GM18526 (cell line): ENCODE measurements around the gene PACSIN2.
A peak's percentile ranks its signal among the peaks of the same experiment; 100 is the strongest.

ENCODE experiments used
- POLR2A ChIP-seq: IDR thresholded peaks from 3 replicates; pipeline ENCODE4 v1.6.1; 2011; ENCODE audit not compliant: insufficient read length; ENCODE audit errors: extremely low read depth

PACSIN2 gene

DNA sequence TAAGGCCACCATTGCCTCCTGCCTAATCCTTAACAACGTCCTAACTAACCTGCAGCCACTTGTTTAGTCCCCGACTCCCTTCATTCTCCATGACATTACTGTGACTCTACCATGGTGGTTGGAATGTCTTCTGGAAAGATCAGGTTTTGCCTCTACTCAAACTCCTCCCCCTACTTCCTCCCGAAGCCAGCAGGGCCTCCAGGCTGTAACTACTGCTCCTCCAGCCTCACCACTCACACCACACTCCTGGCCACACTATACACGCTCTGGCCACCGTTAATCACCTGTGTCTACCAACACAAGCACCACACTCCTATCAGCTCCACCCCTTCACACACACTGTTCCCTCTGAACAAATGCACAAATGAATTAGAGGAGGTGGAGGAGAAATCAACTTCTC lies 69.2 kb downstream of the PACSIN2 start:
- TF ChIP-seq POLR2A: no peak

DNA sequence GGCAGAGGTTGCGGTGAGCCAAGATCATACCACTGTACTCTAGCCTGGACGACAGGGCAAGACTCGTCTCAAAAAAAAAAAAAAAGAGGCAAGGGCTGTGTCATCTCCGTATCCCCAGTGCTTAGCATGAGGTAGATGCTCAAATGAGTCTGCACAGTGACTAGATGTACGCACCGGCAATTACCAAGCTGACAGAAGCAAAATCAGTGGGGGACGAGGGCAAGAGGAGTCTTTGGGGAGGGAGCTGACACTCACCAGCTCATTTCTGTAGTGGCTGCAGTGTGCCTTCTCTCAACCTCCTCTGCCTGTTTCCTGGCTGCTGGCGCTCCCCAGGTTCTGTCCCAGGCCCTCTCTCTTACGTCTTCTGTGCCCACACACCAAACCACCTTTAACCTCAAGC lies 69.9 kb downstream of the PACSIN2 start:
- no peak for TF ChIP-seq POLR2A

DNA sequence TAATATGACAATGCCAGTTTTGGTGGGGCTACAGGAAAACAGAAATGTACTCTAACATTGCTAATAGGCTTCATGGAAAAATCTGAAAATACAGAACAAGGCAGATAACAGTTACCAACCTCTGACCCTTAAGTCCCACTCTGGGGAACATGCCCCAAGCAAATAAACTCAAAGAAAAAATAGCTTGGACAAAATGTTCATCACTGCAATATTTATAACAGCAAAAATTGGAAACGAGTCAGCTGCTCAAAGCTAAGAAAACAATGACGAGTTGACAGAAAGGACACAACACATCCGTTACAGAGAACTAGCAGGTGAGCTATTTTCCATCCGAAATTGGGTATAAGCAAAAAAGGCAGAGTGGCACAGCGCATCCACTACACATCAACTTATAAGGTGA lies 70.5 kb downstream of the PACSIN2 start:
- no peak for TF ChIP-seq POLR2A

DNA sequence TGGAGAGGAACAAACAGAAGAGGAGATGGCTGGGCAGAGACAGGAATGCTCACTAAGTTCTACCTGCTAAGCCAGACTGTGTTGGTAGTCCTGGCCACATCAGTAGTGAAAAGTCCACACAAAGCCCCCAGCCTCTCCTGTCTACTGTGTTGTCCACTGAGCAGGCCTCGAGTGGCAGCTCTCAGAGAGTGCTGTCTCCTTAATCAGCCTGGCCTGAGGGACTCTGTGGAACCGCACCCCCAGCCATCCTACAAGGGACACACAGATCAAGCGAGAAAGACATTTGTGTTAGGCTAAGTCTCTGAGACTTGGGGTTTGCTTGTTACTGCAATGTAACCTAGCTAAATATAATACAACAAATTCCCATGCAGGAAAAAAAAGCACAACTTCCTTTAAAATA lies 71.0 kb downstream of the PACSIN2 start:
- TF ChIP-seq POLR2A: no peak

DNA sequence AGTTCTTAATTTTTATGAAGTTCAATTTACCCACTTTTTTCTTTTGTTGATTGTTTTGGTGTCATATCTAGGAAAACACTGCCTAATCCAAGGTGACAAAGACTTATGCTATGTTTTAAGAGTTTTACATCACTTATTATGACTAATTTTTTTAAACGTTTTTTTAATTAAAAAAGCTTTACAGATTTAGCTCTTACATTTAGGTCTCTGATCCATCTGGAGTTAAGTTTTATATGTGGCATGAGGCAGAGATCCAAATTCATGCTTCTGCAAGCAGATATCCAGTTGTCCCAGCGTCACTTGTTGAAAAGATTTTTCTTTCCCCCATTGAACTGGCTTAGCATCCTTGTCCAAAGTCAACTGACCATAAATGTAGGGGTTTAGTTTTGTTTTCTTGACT lies 72.6 kb downstream of the PACSIN2 start:
- TF ChIP-seq POLR2A: no peak

DNA sequence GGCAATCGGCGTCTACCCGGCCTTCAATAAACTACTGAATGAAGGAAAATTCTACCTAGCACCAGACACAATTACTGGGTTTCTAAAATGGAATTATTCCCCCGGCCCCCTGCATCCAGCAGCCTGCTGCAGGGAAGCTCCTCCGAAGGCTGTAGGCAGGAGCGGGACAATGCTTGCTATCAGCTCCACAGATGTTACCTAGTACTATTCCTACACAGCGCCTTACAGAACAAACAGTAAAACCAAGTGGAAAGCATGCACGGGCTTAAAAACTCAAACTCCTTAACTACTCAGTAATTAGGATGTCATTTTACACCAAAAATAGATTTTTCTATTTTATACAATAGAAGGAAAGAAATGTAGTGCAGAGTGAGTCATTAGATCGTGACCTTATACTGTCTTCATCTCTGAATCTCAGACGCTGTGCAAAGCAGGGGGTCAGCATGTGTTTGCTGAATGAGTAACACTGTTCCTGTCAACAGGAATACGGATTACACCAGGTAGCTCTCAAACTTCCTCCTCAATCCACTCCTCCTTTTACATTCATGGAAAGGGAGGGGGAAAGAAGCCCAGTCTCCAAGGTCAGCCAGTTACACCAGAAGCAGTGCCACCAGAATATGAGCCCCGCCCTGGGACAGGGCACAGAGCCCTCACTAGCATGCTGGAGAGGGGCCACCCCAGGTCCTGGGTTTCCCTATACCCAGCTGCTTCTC lies 74.9 kb downstream of the PACSIN2 start:
- no peak for TF ChIP-seq POLR2A

DNA sequence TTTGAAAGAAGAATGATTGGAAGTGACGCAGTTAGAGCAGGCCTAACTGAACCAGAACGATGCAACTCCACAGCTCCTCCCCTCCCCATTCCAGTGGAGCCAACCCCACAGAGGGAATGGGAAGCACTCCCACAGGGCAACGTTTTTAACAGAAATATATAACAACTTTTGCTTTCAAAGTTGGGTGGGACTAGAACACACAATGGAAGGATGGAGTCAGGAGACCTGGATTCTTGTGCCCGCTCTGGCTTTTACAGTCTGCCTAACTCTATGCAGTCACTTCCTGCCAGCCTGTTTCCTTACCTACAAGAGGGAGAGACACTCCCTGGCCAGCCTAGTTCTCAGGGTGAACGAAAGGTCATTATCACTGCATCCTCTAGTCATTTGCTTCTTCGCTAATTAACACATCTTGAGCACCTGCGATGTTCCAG lies 75.5 kb downstream of the PACSIN2 start:
- no peak for TF ChIP-seq POLR2A

DNA sequence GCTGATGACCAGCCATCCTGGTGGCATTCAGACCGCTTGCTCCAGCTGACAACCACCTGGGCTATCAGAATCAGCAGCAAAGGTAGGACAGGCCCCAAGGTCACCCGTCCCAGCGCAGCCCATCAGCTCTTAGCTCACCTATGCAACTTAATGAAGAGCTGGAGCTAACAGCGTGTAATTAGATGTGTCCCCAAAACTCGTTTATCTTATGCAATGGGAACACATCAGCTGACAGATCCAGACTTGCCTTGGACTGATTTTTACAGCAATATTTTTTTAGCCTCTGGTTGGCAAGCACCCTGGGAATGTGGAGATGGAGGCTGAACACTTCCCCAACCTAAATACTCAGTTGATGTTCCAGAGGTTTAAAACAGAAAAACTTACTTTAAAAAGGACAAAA lies 76.0 kb downstream of the PACSIN2 start:
- no peak for TF ChIP-seq POLR2A

DNA sequence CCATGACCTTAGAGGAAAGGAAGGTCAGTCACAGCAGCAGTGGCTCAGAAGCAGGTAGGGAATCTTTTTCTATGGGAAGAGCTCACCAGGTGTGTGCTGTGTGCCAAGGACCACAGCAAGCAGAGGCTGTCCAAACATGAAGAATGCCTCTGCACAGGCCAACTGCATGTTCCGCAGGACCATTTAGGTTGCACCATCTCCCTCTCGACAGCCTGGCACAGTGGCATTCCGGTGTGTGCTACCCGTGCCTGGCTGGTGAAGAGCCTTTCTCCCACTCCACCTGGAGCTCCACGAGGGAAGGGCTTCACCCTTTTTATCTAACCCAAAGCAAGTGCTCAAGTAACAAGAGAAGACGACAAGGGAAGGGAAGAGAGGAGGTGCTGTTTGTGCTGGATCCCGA lies 76.5 kb downstream of the PACSIN2 start:
- TF ChIP-seq POLR2A: no peak

DNA sequence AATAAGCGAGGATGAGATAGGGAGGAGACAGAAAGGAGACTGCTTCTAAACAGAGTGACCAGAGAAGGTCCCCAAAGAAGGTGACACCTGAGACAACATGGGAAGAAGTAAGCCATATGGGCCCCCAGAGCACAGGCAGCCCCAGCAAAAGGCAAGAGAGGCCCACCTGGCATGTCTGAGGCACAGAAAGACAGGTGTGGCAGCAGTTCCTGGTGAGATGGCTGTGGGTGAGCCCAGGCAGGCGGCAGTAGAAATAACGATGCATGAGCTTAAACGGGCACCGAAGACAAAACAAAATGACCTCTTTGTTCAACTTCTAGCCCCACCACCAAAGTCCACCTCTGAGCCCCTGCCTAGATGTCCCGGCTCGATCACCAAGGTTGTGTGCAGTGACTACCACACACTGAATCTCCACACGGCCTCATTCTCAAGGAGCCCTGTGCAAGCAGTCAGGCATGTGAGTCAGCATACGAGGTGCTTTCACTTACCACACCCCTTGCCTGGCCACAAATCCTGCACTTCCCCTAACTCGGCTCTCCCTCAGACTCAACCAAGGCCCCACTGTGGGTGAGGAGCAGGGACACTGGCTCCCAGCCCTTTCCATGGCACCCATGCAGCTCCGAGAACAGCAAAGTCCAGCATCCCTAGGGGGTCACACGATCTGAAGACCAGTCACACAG lies 77.6 kb downstream of the PACSIN2 start:
- TF ChIP-seq POLR2A: no peak

DNA sequence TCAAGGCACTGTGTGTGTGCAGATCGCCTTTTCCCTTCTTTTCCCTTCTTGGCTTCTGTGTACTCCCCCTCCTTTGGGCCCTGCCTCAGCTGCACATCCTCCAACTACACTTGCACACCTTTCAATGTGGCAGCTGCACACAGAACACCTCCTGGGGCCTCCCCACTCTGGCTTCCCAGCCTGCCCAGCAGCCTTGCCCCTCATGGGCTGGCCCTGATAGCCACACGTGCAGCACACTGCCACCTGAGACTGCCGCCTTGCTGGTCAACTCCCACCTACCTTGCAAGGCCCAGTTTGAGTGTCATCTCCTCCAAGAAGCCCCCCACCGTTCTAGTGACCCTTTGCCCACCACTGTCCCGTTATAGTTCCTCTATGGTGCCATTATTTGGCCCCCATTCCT lies 80.6 kb downstream of the PACSIN2 start:
- no peak for TF ChIP-seq POLR2A

DNA sequence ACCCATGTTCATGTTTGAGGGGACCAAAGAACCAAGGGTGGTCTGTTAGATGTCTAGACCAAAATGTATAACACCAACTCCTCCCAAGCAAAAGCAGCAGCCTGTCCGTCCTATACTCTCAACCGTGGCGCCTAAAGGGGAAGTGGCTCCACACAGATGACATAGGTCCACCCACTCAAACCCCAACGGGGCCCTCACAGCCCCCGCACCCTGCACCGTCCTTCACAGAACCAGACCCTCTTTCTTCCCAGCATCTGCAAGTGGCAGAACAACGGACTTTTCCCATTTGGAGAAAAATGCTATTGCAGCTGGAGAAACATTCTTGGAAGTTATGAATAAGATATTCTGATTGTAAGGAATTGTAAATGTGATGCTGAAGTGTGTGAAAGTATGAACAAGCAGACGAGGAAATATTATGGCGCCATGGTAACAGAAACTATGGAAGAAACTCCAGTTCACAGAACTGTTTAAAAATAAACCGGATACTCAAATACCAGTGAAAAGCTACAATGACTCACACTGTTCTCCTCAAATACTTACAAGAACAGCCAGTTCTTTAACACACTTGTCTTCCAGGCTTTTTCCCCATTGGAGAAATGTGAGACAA lies 81.4 kb downstream of the PACSIN2 start:
- TF ChIP-seq POLR2A: peak; percentile 39

DNA sequence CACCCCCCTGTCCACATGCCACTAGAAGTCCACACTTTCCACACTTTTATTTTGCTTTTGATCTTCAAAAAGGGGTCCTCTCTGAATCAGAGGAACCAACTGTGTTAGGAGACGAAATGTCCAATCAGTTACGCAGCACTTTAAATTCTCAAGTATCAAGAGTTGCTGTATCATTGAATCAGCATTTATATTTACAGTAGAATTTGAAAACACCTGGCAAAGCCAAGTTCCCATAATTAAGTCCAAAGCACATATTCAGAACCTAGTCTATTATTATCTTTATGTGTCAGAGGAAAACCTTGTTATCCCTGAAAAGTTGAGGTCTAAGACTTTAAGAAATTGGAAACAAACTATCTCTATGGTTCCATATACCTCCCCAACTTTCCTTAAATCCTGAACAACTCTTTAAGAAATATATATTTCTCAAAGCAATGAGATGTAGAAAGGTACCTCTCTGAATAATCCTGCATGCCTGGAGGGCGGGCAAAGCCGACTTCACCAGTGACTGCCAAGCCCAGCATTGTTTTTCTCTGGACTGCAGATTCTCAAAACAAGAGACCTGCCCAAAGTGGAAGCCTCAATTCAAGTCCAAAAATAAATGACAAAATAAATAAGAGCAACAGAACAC lies 82.0 kb downstream of the PACSIN2 start:
- no peak for TF ChIP-seq POLR2A

DNA sequence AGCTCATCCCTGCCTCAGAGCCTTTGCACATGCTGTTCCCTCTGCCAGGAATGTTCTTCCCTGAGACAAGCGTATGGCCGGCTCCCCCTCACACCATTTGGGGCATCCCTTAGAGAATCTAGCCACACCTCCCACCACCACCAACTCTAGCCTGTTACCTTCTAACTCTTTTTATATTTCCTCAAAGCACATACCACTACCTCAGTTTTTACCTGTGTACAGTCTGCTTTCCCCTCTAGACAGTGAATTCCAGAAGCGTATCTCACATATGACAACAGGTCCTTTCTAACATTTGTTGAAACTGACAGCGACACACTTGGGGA lies 82.8 kb downstream of the PACSIN2 start:
- TF ChIP-seq POLR2A: no peak

DNA sequence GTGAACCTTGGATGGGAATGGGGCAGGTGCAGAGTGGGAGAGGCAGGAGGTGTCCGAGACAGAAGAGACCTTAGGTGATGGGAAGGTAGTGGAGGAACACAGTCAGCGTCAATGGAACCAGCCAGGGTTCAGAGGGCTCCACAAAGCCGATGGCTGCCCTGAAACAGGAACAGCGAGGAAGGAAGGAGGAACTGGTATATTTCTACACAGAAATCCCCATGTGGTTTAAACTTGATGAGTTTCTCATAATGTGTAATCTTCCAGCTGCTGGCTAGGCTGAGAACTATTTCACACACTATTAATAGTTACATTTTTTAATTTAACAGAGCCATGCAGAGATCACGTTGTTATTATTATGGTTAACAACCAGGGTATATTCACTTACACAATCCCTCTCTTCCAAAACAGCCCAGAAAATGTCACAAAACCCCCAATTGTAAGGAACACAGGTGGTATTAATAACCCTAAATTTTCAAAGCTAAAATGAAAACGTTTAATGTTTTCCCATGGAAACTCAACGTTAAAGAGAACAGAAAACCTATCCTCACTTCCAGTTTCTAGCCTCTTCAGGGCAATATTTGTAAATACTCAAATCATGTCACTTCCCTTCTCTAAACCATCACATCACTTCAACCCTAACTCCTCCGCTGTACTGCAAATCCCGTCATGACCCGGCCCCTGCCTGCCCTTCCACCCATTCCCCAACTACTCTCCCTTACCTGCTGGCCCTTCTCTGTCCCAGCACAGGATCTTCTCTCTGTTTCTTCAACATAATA lies 83.3 kb downstream of the PACSIN2 start:
- TF ChIP-seq POLR2A: peak; percentile 33
